Inferior parietal cortex (tissue), 1 donor: Measurements from ENCODE around the gene CACNA2D3.

Source experiments
- DNase-seq: peaks from one replicate; pipeline ENCODE4 v3.0.0-alpha.2; 2016; ENCODE audit errors: extremely low spot score

Gene CACNA2D3

GRCh38 chr3:54374214-54374852, 252.0 kb downstream of the CACNA2D3 start:
- DNase-seq, result no peak

- no peak for DNase-seq
Measured at GRCh38 chr3:54376142-54376807, 253.9 kb downstream of the CACNA2D3 start.

- DNase-seq, result peak; percentile 63
Measured at GRCh38 chr3:54376939-54377578, 254.7 kb downstream of the CACNA2D3 start.

- DNase-seq, result no peak
Measured at GRCh38 chr3:54378184-54378583, 255.8 kb downstream of the CACNA2D3 start.

GRCh38 chr3:54384279-54384678, 261.9 kb downstream of the CACNA2D3 start:
- DNase-seq, result no peak

- no peak for DNase-seq
Measured at GRCh38 chr3:54390582-54390981, 268.2 kb downstream of the CACNA2D3 start.

- DNase-seq, result no peak
Measured at GRCh38 chr3:54393150-54393549, 270.8 kb downstream of the CACNA2D3 start.

- DNase-seq, result no peak
Measured at GRCh38 chr3:54408328-54408727, 286.0 kb downstream of the CACNA2D3 start.

- no peak for DNase-seq
Measured at GRCh38 chr3:54421943-54422342, 299.6 kb downstream of the CACNA2D3 start.

GRCh38 chr3:54424292-54424691, 301.9 kb downstream of the CACNA2D3 start:
- DNase-seq, result no peak

- no peak for DNase-seq
Measured at GRCh38 chr3:54426381-54426780, 304.0 kb downstream of the CACNA2D3 start.

GRCh38 chr3:54427501-54427900, 305.1 kb downstream of the CACNA2D3 start:
- no peak for DNase-seq

- peak; percentile 77 for DNase-seq
Measured at GRCh38 chr3:54427941-54428871, 305.9 kb downstream of the CACNA2D3 start.

- no peak for DNase-seq
Measured at GRCh38 chr3:54432975-54433374, 310.6 kb downstream of the CACNA2D3 start.

- DNase-seq, result no peak
Measured at GRCh38 chr3:54433846-54434245, 311.5 kb downstream of the CACNA2D3 start.

GRCh38 chr3:54434756-54435155, 312.4 kb downstream of the CACNA2D3 start:
- no peak for DNase-seq

- no peak for DNase-seq
Measured at GRCh38 chr3:54437271-54437670, 314.9 kb downstream of the CACNA2D3 start.

GRCh38 chr3:54443561-54444161, 321.3 kb downstream of the CACNA2D3 start:
- no peak for DNase-seq

GRCh38 chr3:54445630-54446029, 323.3 kb downstream of the CACNA2D3 start:
- DNase-seq, result no peak

- DNase-seq, result no peak
Measured at GRCh38 chr3:54447427-54447826, 325.1 kb downstream of the CACNA2D3 start.

- DNase-seq, result no peak
Measured at GRCh38 chr3:54454806-54455205, 332.5 kb downstream of the CACNA2D3 start.

- DNase-seq, result no peak
Measured at GRCh38 chr3:54458357-54458756, 336.0 kb downstream of the CACNA2D3 start.
